Bronchial epithelial cell (primary cell): ENCODE data around the gene DEF6. TPM values are rescaled to one million over a fixed set of nuclear protein-coding genes. Genes with fewer than 3 reads are reported as not detected.
"Not testable (repeated sequence)": the region's sequence is repeated elsewhere in the genome, so short reads cannot be mapped to it uniquely, and the experiment has no call there.

Experiments used
- DNase-seq: peaks from one replicate; pipeline ENCODE4 v3.0.0-alpha.2; 2010; ENCODE audit warnings: low read depth
- FAIRE-seq: peaks from 2 replicates; lab custom pipeline; 2011; peaks lifted over from hg19 to GRCh38; lab: Jason Lieb, UNC
- H3K27me3 ChIP-seq: 2 replicates; pipeline ENCODE4 v1.5.1; 2011; ENCODE audit warnings: low read length; ENCODE audit not compliant: control insufficient read depth, insufficient read depth
- H3K36me3 ChIP-seq: 2 replicates; pipeline ENCODE4 v1.5.1; 2011; ENCODE audit warnings: low read length; ENCODE audit not compliant: control insufficient read depth, insufficient read depth
- H3K4me3 ChIP-seq: 2 replicates; pipeline ENCODE4 v1.5.1; 2011; ENCODE audit warnings: mild to moderate bottlenecking, low read depth, low read length, control low read depth
- total RNA-seq: library from RNA; depleted of rRNA; stranded (reverse); fragments of >200 nt; gene quantifications from 2 replicates; pipeline ENCODE4 v1.2.1, GENCODE V29; 2014
- TF ChIP-seq, protein P1 (sequence below): IDR thresholded peaks from 2 replicates; pipeline ENCODE4 v1.5.1; 2011; ENCODE audit warnings: mild to moderate bottlenecking, moderate library complexity, low read length, control low read depth, inconsistent platforms; ENCODE audit not compliant: insufficient read depth, severe bottlenecking

DEF6 gene
- total RNA-seq, 1 donor from 2014 or later = 25.0 TPM

DNA sequence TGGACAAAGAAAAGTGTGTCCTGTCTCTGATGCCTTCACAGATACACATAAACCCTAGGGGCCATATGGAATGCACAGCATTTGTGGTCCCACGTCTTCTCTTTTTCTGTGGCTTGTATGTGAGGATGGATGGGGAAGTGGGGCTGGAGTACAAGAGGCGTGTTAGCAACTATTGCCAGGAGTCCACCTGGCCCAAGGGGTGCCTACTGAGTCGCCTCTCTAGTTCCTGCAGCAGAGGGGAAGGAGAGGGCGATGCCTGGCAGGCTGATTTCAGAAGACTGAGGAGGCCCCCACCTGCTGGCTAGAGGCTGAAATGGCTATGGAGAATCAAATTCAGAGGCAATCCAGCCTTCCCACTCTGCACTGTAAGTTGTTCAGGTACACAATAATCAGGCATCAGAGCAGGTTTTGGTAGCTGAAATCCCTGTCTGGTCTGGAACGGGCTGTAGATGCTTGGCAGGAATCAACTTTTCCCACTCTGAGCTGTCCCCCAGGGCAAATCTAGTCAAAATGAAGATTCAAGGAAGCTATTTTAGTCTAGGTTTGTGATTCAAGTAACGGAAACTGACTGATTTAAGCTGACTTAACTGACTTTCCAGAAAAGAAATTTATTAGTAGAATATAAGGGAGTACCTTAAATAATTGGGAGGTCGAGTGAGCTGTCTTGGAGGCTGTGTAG lies 29.9 kb downstream of the DEF6 start:
- FAIRE-seq = no peak
- TF ChIP-seq, protein P1, sequence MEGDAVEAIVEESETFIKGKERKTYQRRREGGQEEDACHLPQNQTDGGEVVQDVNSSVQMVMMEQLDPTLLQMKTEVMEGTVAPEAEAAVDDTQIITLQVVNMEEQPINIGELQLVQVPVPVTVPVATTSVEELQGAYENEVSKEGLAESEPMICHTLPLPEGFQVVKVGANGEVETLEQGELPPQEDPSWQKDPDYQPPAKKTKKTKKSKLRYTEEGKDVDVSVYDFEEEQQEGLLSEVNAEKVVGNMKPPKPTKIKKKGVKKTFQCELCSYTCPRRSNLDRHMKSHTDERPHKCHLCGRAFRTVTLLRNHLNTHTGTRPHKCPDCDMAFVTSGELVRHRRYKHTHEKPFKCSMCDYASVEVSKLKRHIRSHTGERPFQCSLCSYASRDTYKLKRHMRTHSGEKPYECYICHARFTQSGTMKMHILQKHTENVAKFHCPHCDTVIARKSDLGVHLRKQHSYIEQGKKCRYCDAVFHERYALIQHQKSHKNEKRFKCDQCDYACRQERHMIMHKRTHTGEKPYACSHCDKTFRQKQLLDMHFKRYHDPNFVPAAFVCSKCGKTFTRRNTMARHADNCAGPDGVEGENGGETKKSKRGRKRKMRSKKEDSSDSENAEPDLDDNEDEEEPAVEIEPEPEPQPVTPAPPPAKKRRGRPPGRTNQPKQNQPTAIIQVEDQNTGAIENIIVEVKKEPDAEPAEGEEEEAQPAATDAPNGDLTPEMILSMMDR = peak; percentile 70
- DNase-seq = peak; percentile 50
- Histone ChIP-seq H3K36me3 (peaks cover 2% of the 10 kb centered on the region), H3K27me3 (no peaks in the 10 kb centered on the region), H3K4me3 (no peak overlapping the region)

DNA sequence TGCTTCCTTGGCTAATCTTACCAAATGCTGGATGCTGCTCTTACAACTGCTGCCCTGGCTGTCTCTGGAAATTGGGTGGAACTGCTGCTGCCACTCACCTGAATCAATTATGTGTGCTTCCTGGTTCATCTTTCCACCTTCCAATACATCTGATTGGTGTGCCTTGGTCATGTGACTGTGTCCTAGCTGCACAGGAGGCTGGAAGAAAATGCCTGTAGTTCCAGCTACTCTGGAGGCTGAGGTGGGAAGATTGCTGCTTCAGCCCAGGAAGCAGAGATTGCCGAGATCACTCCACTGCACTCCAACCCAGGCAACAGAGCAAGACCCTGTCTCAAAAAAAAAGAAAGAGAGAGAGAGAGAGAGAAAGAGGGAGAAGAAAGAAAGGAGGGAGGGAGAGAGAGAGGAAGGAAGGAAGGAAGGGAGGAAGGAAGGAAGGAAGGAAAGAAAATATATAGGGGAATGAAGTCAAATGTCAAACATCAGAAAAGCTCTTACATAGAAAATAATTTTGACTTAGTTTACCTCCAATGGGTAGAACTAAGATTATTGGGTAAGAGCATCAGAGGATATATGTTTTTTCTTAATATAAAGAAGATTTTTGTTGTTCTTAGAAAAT lies 30.6 kb downstream of the DEF6 start:
- DNase-seq = no peak
- Histone ChIP-seq H3K4me3 (no peak overlapping the region), H3K36me3 (peaks cover 1% of the 10 kb centered on the region), H3K27me3 (no peaks in the 10 kb centered on the region)
- no peak for FAIRE-seq
- TF ChIP-seq, protein P1 = no peak

DNA sequence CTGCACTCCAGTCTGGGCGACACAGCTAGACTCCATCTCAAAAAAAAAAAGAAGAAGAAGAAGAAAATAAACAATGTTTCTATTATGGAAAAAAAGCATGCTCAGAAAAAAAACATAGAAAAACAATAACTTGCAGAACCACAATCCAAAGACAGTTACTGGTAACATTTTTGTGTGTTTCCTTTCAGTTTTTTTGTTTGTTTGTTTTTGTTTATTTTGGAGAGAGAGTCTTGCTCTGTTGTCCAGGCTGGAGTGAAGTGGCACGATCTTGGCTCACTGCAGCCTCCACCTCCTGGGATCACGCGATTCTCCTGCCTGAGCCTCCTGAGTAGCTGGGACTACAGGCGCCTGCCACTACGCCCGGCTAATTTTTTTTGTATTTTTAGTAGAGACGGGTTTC lies 31.3 kb downstream of the DEF6 start:
- not testable (repeated sequence) for DNase-seq, FAIRE-seq, H3K4me3 ChIP-seq, H3K36me3 ChIP-seq, H3K27me3 ChIP-seq

DNA sequence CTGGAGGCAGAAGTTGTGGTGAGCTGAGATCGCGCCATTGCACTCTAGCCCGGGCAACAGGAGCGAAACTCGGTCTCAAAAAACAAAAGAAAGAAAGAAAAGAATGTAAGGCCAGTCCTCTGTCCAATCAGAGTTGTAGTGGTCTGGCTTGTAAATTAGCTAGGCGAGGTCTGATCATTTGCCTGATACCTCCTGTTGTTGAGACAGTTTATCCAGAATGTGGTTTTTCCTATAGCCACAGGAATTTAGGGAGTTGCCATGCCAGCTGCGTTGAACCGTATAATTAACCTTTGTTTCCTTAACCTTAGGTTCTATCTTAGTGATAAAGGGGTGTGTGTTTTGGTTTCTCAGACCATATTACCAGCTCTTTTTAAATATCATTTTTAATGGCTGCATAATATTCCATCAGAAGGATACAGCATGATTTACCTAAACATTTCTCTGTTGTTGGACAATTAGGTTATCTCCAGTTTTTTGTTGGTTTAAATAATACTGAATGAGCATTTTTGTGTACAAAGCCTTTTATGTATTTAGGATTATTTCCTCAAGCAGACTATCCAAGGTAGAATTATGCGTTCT lies 33.0 kb downstream of the DEF6 start:
- H3K4me3 ChIP-seq = no peak overlapping the region
- no peaks in the 10 kb centered on the region for H3K36me3 ChIP-seq
- DNase-seq (no peak), FAIRE-seq (no peak)
- no peaks in the 10 kb centered on the region for H3K27me3 ChIP-seq
- TF ChIP-seq, protein P1 = no peak

DNA sequence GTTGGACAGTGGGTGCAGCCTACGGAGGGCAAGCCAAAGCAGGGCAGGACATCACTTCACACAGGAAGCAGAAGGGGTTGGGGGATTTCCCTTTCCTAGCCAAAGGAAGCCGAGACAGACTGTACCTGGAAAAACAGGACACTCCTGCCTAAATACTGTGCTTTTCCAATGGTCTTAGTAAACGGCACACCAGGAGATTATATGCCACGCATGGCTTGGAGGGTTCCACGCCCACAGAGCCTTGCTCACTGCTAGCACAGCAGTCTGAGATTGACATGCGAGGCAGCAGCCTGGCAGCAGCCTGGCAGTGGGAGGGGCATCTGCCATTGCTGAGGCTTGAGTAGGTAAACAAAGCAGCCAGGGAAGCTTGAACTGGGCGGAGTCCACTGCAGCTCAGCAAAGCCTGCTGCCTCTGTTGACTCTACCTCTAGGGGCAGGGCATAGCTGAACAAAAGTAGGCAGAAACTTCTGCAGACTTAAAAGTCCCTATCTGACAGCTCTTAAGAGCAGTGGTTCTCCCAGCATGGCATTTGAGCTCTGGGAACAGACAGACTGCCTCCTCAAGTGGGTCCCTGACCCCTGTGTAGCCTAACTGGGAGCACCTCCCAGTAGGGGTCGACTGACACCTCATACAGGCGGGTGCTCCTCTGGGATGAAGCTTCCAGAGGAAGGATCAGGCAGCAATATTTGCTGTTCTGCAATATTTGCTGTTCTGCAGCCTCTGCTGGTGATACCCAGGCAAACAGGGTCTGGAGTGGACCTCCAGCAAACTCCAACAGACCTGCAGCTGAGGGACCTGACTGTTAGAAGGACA lies 34.7 kb downstream of the DEF6 start:
- DNase-seq = peak; percentile 71
- not testable (repeated sequence) for FAIRE-seq, H3K36me3 ChIP-seq, H3K27me3 ChIP-seq, H3K4me3 ChIP-seq
- TF ChIP-seq, protein P1 = peak; percentile 38

DNA sequence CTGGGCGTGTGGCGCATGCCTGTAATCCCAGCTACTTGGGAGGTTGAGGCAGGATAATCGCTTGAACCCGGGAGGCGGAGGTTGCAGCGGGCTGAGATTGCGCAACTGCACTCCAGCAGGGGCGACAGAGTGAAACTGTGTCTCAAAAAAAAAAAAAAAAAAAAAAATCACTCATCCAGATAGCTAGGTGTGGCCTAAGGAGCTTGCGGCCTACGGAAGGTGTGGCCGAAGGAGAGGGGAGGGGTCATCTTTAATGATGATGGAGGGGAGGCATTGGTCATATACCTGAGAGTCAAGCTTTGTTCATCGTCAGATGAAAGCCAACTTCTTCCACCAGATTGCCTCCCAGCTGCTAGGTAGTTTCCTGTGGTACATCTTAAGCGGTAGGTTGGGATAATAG lies 43.9 kb downstream of the DEF6 start:
- H3K4me3 ChIP-seq = no peak overlapping the region
- H3K36me3 ChIP-seq = peaks cover 6% of the 10 kb centered on the region
- DNase-seq = peak; percentile 75
- H3K27me3 ChIP-seq = no peaks in the 10 kb centered on the region
- TF ChIP-seq, protein P1 = no peak
- no peak for FAIRE-seq
